ENCODE data around the gene PHLDA2.

PHLDA2 gene

GRCh38 chr11:2897048-2897447 is 32.2 kb downstream of the PHLDA2 start:
- Histone ChIP-seq H3K4me2 (ENCODE audit: low read length) (no peak overlapping the region), H3K4me3 (ENCODE audit: low read depth, low read length) (no peak overlapping the region), H2AFZ (ENCODE audit: insufficient read depth, low read length, poor library complexity) (no peak overlapping the region), H3K27ac (ENCODE audit: low read depth, low read length) (no peak overlapping the region), H3K4me1 (ENCODE audit: control insufficient read depth in 1 of 2, insufficient read depth in 2 of 2, low read length in 2 of 2) (peaks cover 21 to 22% of the 10 kb centered on the region in 2 experiments), H2BK5ac (ENCODE audit: low read depth, low read length, poor library complexity) (no peak overlapping the region), H3K18ac (ENCODE audit: low read length) (no peak overlapping the region), H3K23ac (ENCODE audit: low read length) (no peak overlapping the region), H3K36me3 (ENCODE audit: control insufficient read depth in 1 of 2, insufficient read depth in 2 of 2, low read length in 2 of 2) (no peaks in the 10 kb centered on the region), H2AK5ac (ENCODE audit: low read length) (no peak overlapping the region), H3K27me3 (ENCODE audit: insufficient read depth, low read length) (no peaks in the 10 kb centered on the region), H3K79me1 (ENCODE audit: low read length) (peaks cover 8% of the 10 kb centered on the region), H2BK120ac (ENCODE audit: insufficient read depth, low read length, poor library complexity) (no peak overlapping the region), H4K91ac (ENCODE audit: low read depth, low read length) (no peak overlapping the region), H3K4ac (ENCODE audit: low read depth, low read length) (no peak overlapping the region), H4K12ac (ENCODE audit: low read depth, low read length) (no peak overlapping the region), H3K9ac (ENCODE audit: low read length) (no peak overlapping the region), H3K79me2 (ENCODE audit: control insufficient read depth, insufficient read depth, low read length, poor library complexity) (no peaks in the 10 kb centered on the region), H2BK12ac (ENCODE audit: low read length) (no peak overlapping the region), H3K14ac (ENCODE audit: low read length) (no peak overlapping the region), H3K9me3 (ENCODE audit: insufficient read depth, low read depth, low read length) (peaks cover 9% of the 10 kb centered on the region), H4K8ac (ENCODE audit: low read depth, low read length) (no peak overlapping the region)
- WGBS (ENCODE audit: extremely low coverage, insufficient coverage, insufficient read length), result no CpG with 5 or more reads among the region's 6 CpGs
- no peak for DNase-seq

GRCh38 chr11:2896047-2896446 is 33.2 kb downstream of the PHLDA2 start:
- Histone ChIP-seq H3K4me1 (ENCODE audit: control insufficient read depth in 1 of 2, insufficient read depth in 2 of 2, low read length in 2 of 2) (peaks cover 20 to 24% of the 10 kb centered on the region in 2 experiments), H2AK5ac (ENCODE audit: low read length) (no peak overlapping the region), H3K23ac (ENCODE audit: low read length) (no peak overlapping the region), H3K14ac (ENCODE audit: low read length) (no peak overlapping the region), H3K27ac (ENCODE audit: low read depth, low read length) (no peak overlapping the region), H4K91ac (ENCODE audit: low read depth, low read length) (no peak overlapping the region), H3K4me2 (ENCODE audit: low read length) (no peak overlapping the region), H2AFZ (ENCODE audit: insufficient read depth, low read length, poor library complexity) (no peak overlapping the region), H3K79me2 (ENCODE audit: control insufficient read depth, insufficient read depth, low read length, poor library complexity) (no peaks in the 10 kb centered on the region), H3K4me3 (ENCODE audit: low read depth, low read length) (no peak overlapping the region), H3K18ac (ENCODE audit: low read length) (no peak overlapping the region), H3K27me3 (ENCODE audit: insufficient read depth, low read length) (no peaks in the 10 kb centered on the region), H3K9ac (ENCODE audit: low read length) (no peak overlapping the region), H2BK5ac (ENCODE audit: low read depth, low read length, poor library complexity) (no peak overlapping the region), H2BK12ac (ENCODE audit: low read length) (no peak overlapping the region), H4K12ac (ENCODE audit: low read depth, low read length) (no peak overlapping the region), H3K36me3 (ENCODE audit: control insufficient read depth in 1 of 2, insufficient read depth in 2 of 2, low read length in 2 of 2) (no peaks in the 10 kb centered on the region), H3K79me1 (ENCODE audit: low read length) (peaks cover 9% of the 10 kb centered on the region), H3K4ac (ENCODE audit: low read depth, low read length) (no peak overlapping the region), H2BK120ac (ENCODE audit: insufficient read depth, low read length, poor library complexity) (no peak overlapping the region), H3K9me3 (ENCODE audit: insufficient read depth, low read depth, low read length) (peaks cover 9% of the 10 kb centered on the region), H4K8ac (ENCODE audit: low read depth, low read length) (no peak overlapping the region)
- no peak for DNase-seq
- WGBS (ENCODE audit: extremely low coverage, insufficient coverage, insufficient read length), result no CpG with 5 or more reads among the region's 9 CpGs

- Histone ChIP-seq H3K4me2 (ENCODE audit: low read length) (no peak overlapping the region), H3K4me3 (ENCODE audit: low read depth, low read length) (no peak overlapping the region), H3K4ac (ENCODE audit: low read depth, low read length) (no peak overlapping the region), H3K9ac (ENCODE audit: low read length) (no peak overlapping the region), H3K4me1 (ENCODE audit: control insufficient read depth in 1 of 2, insufficient read depth in 2 of 2, low read length in 2 of 2) (peaks cover 11 to 19% of the 10 kb centered on the region in 2 experiments), H2AK5ac (ENCODE audit: low read length) (no peak overlapping the region), H2BK120ac (ENCODE audit: insufficient read depth, low read length, poor library complexity) (no peak overlapping the region), H3K79me1 (ENCODE audit: low read length) (peaks cover 13% of the 10 kb centered on the region), H3K14ac (ENCODE audit: low read length) (no peak overlapping the region), H3K36me3 (ENCODE audit: control insufficient read depth in 1 of 2, insufficient read depth in 2 of 2, low read length in 2 of 2) (no peaks in the 10 kb centered on the region), H3K27ac (ENCODE audit: low read depth, low read length) (no peak overlapping the region), H4K12ac (ENCODE audit: low read depth, low read length) (no peak overlapping the region), H3K79me2 (ENCODE audit: control insufficient read depth, insufficient read depth, low read length, poor library complexity) (no peaks in the 10 kb centered on the region), H2BK5ac (ENCODE audit: low read depth, low read length, poor library complexity) (no peak overlapping the region), H4K8ac (ENCODE audit: low read depth, low read length) (no peak overlapping the region), H3K23ac (ENCODE audit: low read length) (no peak overlapping the region), H3K27me3 (ENCODE audit: insufficient read depth, low read length) (no peaks in the 10 kb centered on the region), H2BK12ac (ENCODE audit: low read length) (no peak overlapping the region), H3K9me3 (ENCODE audit: insufficient read depth, low read depth, low read length) (peaks cover 9% of the 10 kb centered on the region), H2AFZ (ENCODE audit: insufficient read depth, low read length, poor library complexity) (no peak overlapping the region), H4K91ac (ENCODE audit: low read depth, low read length) (no peak overlapping the region), H3K18ac (ENCODE audit: low read length) (no peak overlapping the region)
- WGBS (ENCODE audit: extremely low coverage, insufficient coverage, insufficient read length), result no CpG with 5 or more reads among the region's 4 CpGs
- DNase-seq, result no peak
These were observed 35.3 kb downstream of the PHLDA2 start for GRCh38 chr11:2893935-2894334.

- Histone ChIP-seq H3K4ac (ENCODE audit: low read depth, low read length) (no peak overlapping the region), H4K91ac (ENCODE audit: low read depth, low read length) (peak overlapping the region; percentile 70), H2AK5ac (ENCODE audit: low read length) (no peak overlapping the region), H3K79me1 (ENCODE audit: low read length) (peaks cover 13% of the 10 kb centered on the region), H3K27me3 (ENCODE audit: insufficient read depth, low read length) (no peaks in the 10 kb centered on the region), H3K18ac (ENCODE audit: low read length) (no peak overlapping the region), H3K23ac (ENCODE audit: low read length) (no peak overlapping the region), H2AFZ (ENCODE audit: insufficient read depth, low read length, poor library complexity) (peak overlapping the region; percentile 2), H3K4me3 (ENCODE audit: low read depth, low read length) (peak overlapping the region; percentile 56), H2BK5ac (ENCODE audit: low read depth, low read length, poor library complexity) (no peak overlapping the region), H3K79me2 (ENCODE audit: control insufficient read depth, insufficient read depth, low read length, poor library complexity) (no peaks in the 10 kb centered on the region), H4K8ac (ENCODE audit: low read depth, low read length) (peak overlapping the region; percentile 20), H3K4me1 (ENCODE audit: control insufficient read depth in 1 of 2, insufficient read depth in 2 of 2, low read length in 2 of 2) (peaks cover 5 to 12% of the 10 kb centered on the region in 2 experiments), H3K27ac (ENCODE audit: low read depth, low read length) (no peak overlapping the region), H2BK120ac (ENCODE audit: insufficient read depth, low read length, poor library complexity) (no peak overlapping the region), H3K36me3 (ENCODE audit: control insufficient read depth in 1 of 2, insufficient read depth in 2 of 2, low read length in 2 of 2) (no peaks in the 10 kb centered on the region), H3K9ac (ENCODE audit: low read length) (peak overlapping the region; percentile 1), H4K12ac (ENCODE audit: low read depth, low read length) (peak overlapping the region; percentile 51), H3K14ac (ENCODE audit: low read length) (no peak overlapping the region), H3K4me2 (ENCODE audit: low read length) (peak overlapping the region; percentile 53), H2BK12ac (ENCODE audit: low read length) (no peak overlapping the region), H3K9me3 (ENCODE audit: insufficient read depth, low read depth, low read length) (peaks cover 9% of the 10 kb centered on the region)
- no peak for DNase-seq
- no CpG with 5 or more reads among the region's 4 CpGs for WGBS (ENCODE audit: extremely low coverage, insufficient coverage, insufficient read length)
These were observed 36.2 kb downstream of the PHLDA2 start for GRCh38 chr11:2892967-2893528.
